Measurements from ENCODE around the gene NCAM2. TPM values are rescaled to one million over a fixed set of nuclear protein-coding genes. Genes with fewer than 3 reads are reported as not detected.

NCAM2 gene
- polyA plus RNA-seq, 1 donor from 2014 or later = 9.8 TPM

- H3K27me3 ChIP-seq (ENCODE audit: insufficient read depth, low read depth, low read length) = no peaks in the 10 kb centered on the region
- H3K9me2 ChIP-seq (ENCODE audit: insufficient read depth, low read length) = no peaks in the 10 kb centered on the region
- no peak overlapping the region for H2AFZ ChIP-seq (ENCODE audit: low read depth, low read length)
- no peaks in the 10 kb centered on the region for H3F3A ChIP-seq (ENCODE audit: insufficient read depth, low read length, poor library complexity, severe bottlenecking)
- H3K79me2 ChIP-seq (replicated peaks; ENCODE audit: insufficient read depth, low read length) = no peaks in the 10 kb centered on the region
- H3K4me2 ChIP-seq (ENCODE audit: low read length) = no peak overlapping the region
- TF ChIP-seq REST (IDR thresholded peaks at IDR 0.05; ENCODE audit: borderline replicate concordance) (no peak), RAD21 (conservative IDR thresholded peaks at IDR 0.05) (no peak), EP300 (conservative IDR thresholded peaks at IDR 0.05; ENCODE audit: poor library complexity, severe bottlenecking) (no peak), SMC3 (conservative IDR thresholded peaks at IDR 0.05; ENCODE audit: poor library complexity) (no peak), TAF1 (IDR thresholded peaks at IDR 0.05; ENCODE audit: low read depth) (no peak), POLR2AphosphoS5 (IDR thresholded peaks at IDR 0.05) (no peak), CTCF (IDR thresholded peaks at IDR 0.05; ENCODE audit: poor library complexity, severe bottlenecking) (no peak), MXI1 (conservative IDR thresholded peaks at IDR 0.05; ENCODE audit: poor library complexity, severe bottlenecking) (no peak), EZH2 (IDR thresholded peaks at IDR 0.05; ENCODE audit: borderline replicate concordance, insufficient read depth, low read length, poor library complexity, severe bottlenecking) (no peak)
- H3K27ac ChIP-seq (ENCODE audit: low read length) = no peak overlapping the region
- no peaks in the 10 kb centered on the region for H3K36me3 ChIP-seq (ENCODE audit: insufficient read depth, low read length)
- H3K4me3 ChIP-seq (ENCODE audit: low read length) = no peak overlapping the region
- H4K20me1 ChIP-seq (ENCODE audit: insufficient read depth) = no peaks in the 10 kb centered on the region
- no peak overlapping the region for H3K9ac ChIP-seq (ENCODE audit: low read length)
- H3K9me3 ChIP-seq (ENCODE audit: low read length) = no peaks in the 10 kb centered on the region
Measured at GRCh38 chr21:21216047-21216446, 217.8 kb downstream of the NCAM2 start.

- H4K20me1 ChIP-seq (ENCODE audit: insufficient read depth) = no peaks in the 10 kb centered on the region
- H3K4me2 ChIP-seq (ENCODE audit: low read length) = no peak overlapping the region
- no peaks in the 10 kb centered on the region for H3K27me3 ChIP-seq (ENCODE audit: insufficient read depth, low read depth, low read length)
- no peak overlapping the region for H3K9ac ChIP-seq (ENCODE audit: low read length)
- no peak overlapping the region for H3K4me3 ChIP-seq (ENCODE audit: low read length)
- H3F3A ChIP-seq (ENCODE audit: insufficient read depth, low read length, poor library complexity, severe bottlenecking) = no peaks in the 10 kb centered on the region
- H3K27ac ChIP-seq (ENCODE audit: low read length) = no peak overlapping the region
- no peaks in the 10 kb centered on the region for H3K36me3 ChIP-seq (ENCODE audit: insufficient read depth, low read length)
- no peak overlapping the region for H2AFZ ChIP-seq (ENCODE audit: low read depth, low read length)
- no peak for TF ChIP-seq EZH2 (IDR thresholded peaks at IDR 0.05; ENCODE audit: borderline replicate concordance, insufficient read depth, low read length, poor library complexity, severe bottlenecking)
- no peak for TF ChIP-seq SMC3 (conservative IDR thresholded peaks at IDR 0.05; ENCODE audit: poor library complexity)
- peaks cover 10% of the 10 kb centered on the region for H3K9me3 ChIP-seq (ENCODE audit: low read length)
- no peaks in the 10 kb centered on the region for H3K79me2 ChIP-seq (replicated peaks; ENCODE audit: insufficient read depth, low read length)
- no peaks in the 10 kb centered on the region for H3K9me2 ChIP-seq (ENCODE audit: insufficient read depth, low read length)
Measured at GRCh38 chr21:21226472-21226871, 228.3 kb downstream of the NCAM2 start.

GRCh38 chr21:21230672-21231071 is 232.5 kb downstream of the NCAM2 start:
- H3K9me3 ChIP-seq (ENCODE audit: low read length) = no peaks in the 10 kb centered on the region
- H3K4me2 ChIP-seq (ENCODE audit: low read length) = no peak overlapping the region
- H3K79me2 ChIP-seq (replicated peaks; ENCODE audit: insufficient read depth, low read length) = no peaks in the 10 kb centered on the region
- no peaks in the 10 kb centered on the region for H4K20me1 ChIP-seq (ENCODE audit: insufficient read depth)
- no peaks in the 10 kb centered on the region for H3K36me3 ChIP-seq (ENCODE audit: insufficient read depth, low read length)
- no peaks in the 10 kb centered on the region for H3F3A ChIP-seq (ENCODE audit: insufficient read depth, low read length, poor library complexity, severe bottlenecking)
- no peak overlapping the region for H3K27ac ChIP-seq (ENCODE audit: low read length)
- H3K4me3 ChIP-seq (ENCODE audit: low read length) = no peak overlapping the region
- no peak overlapping the region for H2AFZ ChIP-seq (ENCODE audit: low read depth, low read length)
- H3K9me2 ChIP-seq (ENCODE audit: insufficient read depth, low read length) = no peaks in the 10 kb centered on the region
- no peak for TF ChIP-seq REST (IDR thresholded peaks at IDR 0.05; ENCODE audit: borderline replicate concordance)
- no peak for TF ChIP-seq RAD21 (conservative IDR thresholded peaks at IDR 0.05)
- TF ChIP-seq CTCF (IDR thresholded peaks at IDR 0.05; ENCODE audit: poor library complexity, severe bottlenecking) = no peak
- no peak for TF ChIP-seq SMC3 (conservative IDR thresholded peaks at IDR 0.05; ENCODE audit: poor library complexity)
- TF ChIP-seq EP300 (conservative IDR thresholded peaks at IDR 0.05; ENCODE audit: poor library complexity, severe bottlenecking) = no peak
- no peak for TF ChIP-seq EZH2 (IDR thresholded peaks at IDR 0.05; ENCODE audit: borderline replicate concordance, insufficient read depth, low read length, poor library complexity, severe bottlenecking)
- TF ChIP-seq MXI1 (conservative IDR thresholded peaks at IDR 0.05; ENCODE audit: poor library complexity, severe bottlenecking) = no peak
- TF ChIP-seq POLR2AphosphoS5 (IDR thresholded peaks at IDR 0.05) = no peak
- no peak for TF ChIP-seq TAF1 (IDR thresholded peaks at IDR 0.05; ENCODE audit: low read depth)
- H3K27me3 ChIP-seq (ENCODE audit: insufficient read depth, low read depth, low read length) = no peaks in the 10 kb centered on the region
- no peak overlapping the region for H3K9ac ChIP-seq (ENCODE audit: low read length)
